ENCODE data around the gene MALRD1.

The MALRD1 gene

GRCh38 chr10:19367176-19367575 is 318.6 kb downstream of the MALRD1 start:
- Histone ChIP-seq H4K20me1 (ENCODE audit: insufficient read depth) (no peaks in the 10 kb centered on the region), H3K4me3 (IDR thresholded peaks at IDR 0.05; ENCODE audit: insufficient read depth, low read depth, low read length) (no peak overlapping the region), H3K36me3 (ENCODE audit: insufficient read depth) (no peaks in the 10 kb centered on the region), H3K4me2 (no peak overlapping the region), H3K4me1 (ENCODE audit: low read depth, poor library complexity, severe bottlenecking) (no peaks in the 10 kb centered on the region), H2AFZ (ENCODE audit: low read depth) (no peak overlapping the region), H3K9ac (no peak overlapping the region), H3K27ac (no peak overlapping the region), H3K79me2 (ENCODE audit: insufficient read depth, low read depth) (no peaks in the 10 kb centered on the region), H3K27me3 (ENCODE audit: insufficient read depth, low read depth) (no peaks in the 10 kb centered on the region)
- no peak for TF ChIP-seq CTCF (conservative IDR thresholded peaks at IDR 0.05; ENCODE audit: low read depth, low read length)

GRCh38 chr10:19373988-19374387 is 325.4 kb downstream of the MALRD1 start:
- no peaks in the 10 kb centered on the region for H3K4me1 ChIP-seq (ENCODE audit: low read depth, poor library complexity, severe bottlenecking)
- H3K4me2 ChIP-seq: no peak overlapping the region
- H3K4me3 ChIP-seq (IDR thresholded peaks at IDR 0.05; ENCODE audit: insufficient read depth, low read depth, low read length): no peak overlapping the region
- H2AFZ ChIP-seq (ENCODE audit: low read depth): no peak overlapping the region
- no peaks in the 10 kb centered on the region for H4K20me1 ChIP-seq (ENCODE audit: insufficient read depth)
- H3K27ac ChIP-seq: no peak overlapping the region
- H3K9ac ChIP-seq: no peak overlapping the region
- no peaks in the 10 kb centered on the region for H3K79me2 ChIP-seq (ENCODE audit: insufficient read depth, low read depth)
- no peak for TF ChIP-seq CTCF (conservative IDR thresholded peaks at IDR 0.05; ENCODE audit: low read depth, low read length)
- no peaks in the 10 kb centered on the region for H3K36me3 ChIP-seq (ENCODE audit: insufficient read depth)
- H3K27me3 ChIP-seq (ENCODE audit: insufficient read depth, low read depth): no peaks in the 10 kb centered on the region

- no peak for TF ChIP-seq CTCF (conservative IDR thresholded peaks at IDR 0.05; ENCODE audit: low read depth, low read length)
- no peaks in the 10 kb centered on the region for H4K20me1 ChIP-seq (ENCODE audit: insufficient read depth)
- no peaks in the 10 kb centered on the region for H3K27me3 ChIP-seq (ENCODE audit: insufficient read depth, low read depth)
- no peak overlapping the region for H2AFZ ChIP-seq (ENCODE audit: low read depth)
- H3K9ac ChIP-seq: no peak overlapping the region
- H3K27ac ChIP-seq: no peak overlapping the region
- no peaks in the 10 kb centered on the region for H3K36me3 ChIP-seq (ENCODE audit: insufficient read depth)
- no peak overlapping the region for H3K4me3 ChIP-seq (IDR thresholded peaks at IDR 0.05; ENCODE audit: insufficient read depth, low read depth, low read length)
- H3K4me2 ChIP-seq: no peak overlapping the region
- no peaks in the 10 kb centered on the region for H3K4me1 ChIP-seq (ENCODE audit: low read depth, poor library complexity, severe bottlenecking)
- no peaks in the 10 kb centered on the region for H3K79me2 ChIP-seq (ENCODE audit: insufficient read depth, low read depth)
These were observed 337.3 kb downstream of the MALRD1 start for GRCh38 chr10:19385846-19386450.

- no peak overlapping the region for H3K4me3 ChIP-seq (IDR thresholded peaks at IDR 0.05; ENCODE audit: insufficient read depth, low read depth, low read length)
- no peaks in the 10 kb centered on the region for H3K36me3 ChIP-seq (ENCODE audit: insufficient read depth)
- H3K79me2 ChIP-seq (ENCODE audit: insufficient read depth, low read depth): no peaks in the 10 kb centered on the region
- no peak overlapping the region for H3K4me2 ChIP-seq
- no peak overlapping the region for H2AFZ ChIP-seq (ENCODE audit: low read depth)
- no peaks in the 10 kb centered on the region for H3K4me1 ChIP-seq (ENCODE audit: low read depth, poor library complexity, severe bottlenecking)
- H3K27me3 ChIP-seq (ENCODE audit: insufficient read depth, low read depth): no peaks in the 10 kb centered on the region
- H4K20me1 ChIP-seq (ENCODE audit: insufficient read depth): no peaks in the 10 kb centered on the region
- no peak overlapping the region for H3K9ac ChIP-seq
- TF ChIP-seq CTCF (conservative IDR thresholded peaks at IDR 0.05; ENCODE audit: low read depth, low read length): no peak
- H3K27ac ChIP-seq: no peak overlapping the region
These were observed 360.3 kb downstream of the MALRD1 start for GRCh38 chr10:19408924-19409323.

Data from KMS-11 (cell line).